HG03442 (cell line): Measurements from ENCODE around the gene NUP210.
A peak's percentile ranks its signal among the peaks of the same experiment; 100 is the strongest.

ENCODE experiments used
- ATAC-seq: cut with Tn5 transposase; IDR thresholded peaks from one replicate; pipeline ENCODE4 v1.9.1; 2021; ENCODE audit warnings: mild to moderate bottlenecking, moderate library complexity; ENCODE audit not compliant: unreplicated experiment

Gene NUP210

GRCh38 chr3:13352621-13353131, 67.4 kb downstream of the NUP210 start:
- no peak for ATAC-seq

- no peak for ATAC-seq
These were observed 70.3 kb downstream of the NUP210 start for GRCh38 chr3:13349823-13350222.

GRCh38 chr3:13348661-13349396, 71.3 kb downstream of the NUP210 start:
- no peak for ATAC-seq

- ATAC-seq, result no peak
These were observed 72.0 kb downstream of the NUP210 start for GRCh38 chr3:13348100-13348499.

- no peak for ATAC-seq
These were observed 72.7 kb downstream of the NUP210 start for GRCh38 chr3:13347390-13347950.

GRCh38 chr3:13346481-13347389, 73.4 kb downstream of the NUP210 start:
- no peak for ATAC-seq

GRCh38 chr3:13345772-13346171, 74.3 kb downstream of the NUP210 start:
- ATAC-seq, result no peak

GRCh38 chr3:13345284-13345683, 74.8 kb downstream of the NUP210 start:
- no peak for ATAC-seq

GRCh38 chr3:13344663-13345062, 75.5 kb downstream of the NUP210 start:
- no peak for ATAC-seq

GRCh38 chr3:13343601-13344000, 76.5 kb downstream of the NUP210 start:
- ATAC-seq, result no peak

GRCh38 chr3:13341229-13341905, 78.8 kb downstream of the NUP210 start:
- ATAC-seq, result no peak

- ATAC-seq, result no peak
These were observed 80.3 kb downstream of the NUP210 start for GRCh38 chr3:13339833-13340232.

- ATAC-seq, result no peak
These were observed 81.1 kb downstream of the NUP210 start for GRCh38 chr3:13338996-13339395.

GRCh38 chr3:13338231-13338630, 81.9 kb downstream of the NUP210 start:
- no peak for ATAC-seq

- ATAC-seq, result no peak
These were observed 83.5 kb downstream of the NUP210 start for GRCh38 chr3:13336592-13336991.

GRCh38 chr3:13335503-13335902, 84.6 kb downstream of the NUP210 start:
- ATAC-seq, result no peak

- ATAC-seq, result no peak
These were observed 85.1 kb downstream of the NUP210 start for GRCh38 chr3:13335059-13335458.

GRCh38 chr3:13333236-13333897, 86.8 kb downstream of the NUP210 start:
- no peak for ATAC-seq

- peak; percentile 1 for ATAC-seq
These were observed 87.4 kb downstream of the NUP210 start for GRCh38 chr3:13332740-13333139.

- peak; percentile 89 for ATAC-seq
These were observed 88.0 kb downstream of the NUP210 start for GRCh38 chr3:13332158-13332557.
